Measurements from ENCODE around the gene IFI6. TPM values are rescaled to one million over a fixed set of nuclear protein-coding genes. Genes with fewer than 3 reads are reported as not detected.

Gene IFI6
- total RNA-seq, 2 experiments from 2014 or later: 461 to 1,077 TPM

DNA sequence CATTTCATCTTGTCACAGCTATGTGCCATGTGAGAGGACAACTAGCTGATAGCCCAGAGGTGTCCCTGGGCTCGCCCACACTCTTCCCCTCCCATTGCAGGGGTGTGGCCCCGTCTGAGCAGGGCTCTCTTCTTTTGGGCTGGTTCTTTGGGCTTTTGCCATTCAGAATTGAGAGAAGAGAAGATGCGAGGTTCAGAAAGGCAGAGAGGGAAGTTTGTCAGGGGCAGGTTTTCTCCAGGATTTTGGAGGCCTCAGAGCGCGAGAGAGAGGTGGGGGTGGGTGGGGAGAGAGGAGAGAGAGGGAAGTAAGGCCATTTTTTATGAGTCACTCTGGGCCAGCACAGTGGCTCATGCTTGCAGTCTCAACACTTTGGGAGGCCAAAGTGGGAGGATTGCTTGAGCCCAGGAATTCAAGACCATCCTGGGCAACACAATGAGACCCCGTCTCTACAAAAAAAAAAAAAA, 5.2 kb downstream of the IFI6 start:
- no peaks in the 10 kb centered on the region for H3K27me3 Mint-ChIP-seq

GRCh38 chr1:27666294-27666693, 5.7 kb downstream of the IFI6 start:
- CTCF ChIA-PET: interaction anchor here (1.5 to 13.0 kb wide), 2 partner anchors 51 to 110 kb away, joined by 6 to 536 read pairs; partner anchors contain the start of gene AHDC1
- peaks cover 71% of the 10 kb centered on the region for H3K4me1 Mint-ChIP-seq
- peaks cover 52% of the 10 kb centered on the region for H3K36me3 Mint-ChIP-seq
- ATAC-seq (no peak), DNase-seq (no peak)
- no peak overlapping the region for H3K4me3 Mint-ChIP-seq
- no peaks in the 10 kb centered on the region for H3K27me3 Mint-ChIP-seq
- H3K27ac Mint-ChIP-seq: no peak overlapping the region
- H3K9me3 Mint-ChIP-seq (ENCODE audit: low read depth): no peaks in the 10 kb centered on the region

More for the DNA sequence above, 5.2 kb downstream of the IFI6 start:
- DNase-seq (no peak), ATAC-seq (no peak)
- no peaks in the 10 kb centered on the region for H3K9me3 Mint-ChIP-seq (ENCODE audit: low read depth)
- peaks cover 56% of the 10 kb centered on the region for H3K36me3 Mint-ChIP-seq
- no peak overlapping the region for H3K4me3 Mint-ChIP-seq
- H3K27ac Mint-ChIP-seq: no peak overlapping the region
- CTCF ChIA-PET: interaction anchor here (1.5 to 13.0 kb wide), 2 partner anchors 52 to 110 kb away, joined by 6 to 536 read pairs; partner anchors contain the start of gene AHDC1
- H3K4me1 Mint-ChIP-seq: peaks cover 66% of the 10 kb centered on the region

DNA sequence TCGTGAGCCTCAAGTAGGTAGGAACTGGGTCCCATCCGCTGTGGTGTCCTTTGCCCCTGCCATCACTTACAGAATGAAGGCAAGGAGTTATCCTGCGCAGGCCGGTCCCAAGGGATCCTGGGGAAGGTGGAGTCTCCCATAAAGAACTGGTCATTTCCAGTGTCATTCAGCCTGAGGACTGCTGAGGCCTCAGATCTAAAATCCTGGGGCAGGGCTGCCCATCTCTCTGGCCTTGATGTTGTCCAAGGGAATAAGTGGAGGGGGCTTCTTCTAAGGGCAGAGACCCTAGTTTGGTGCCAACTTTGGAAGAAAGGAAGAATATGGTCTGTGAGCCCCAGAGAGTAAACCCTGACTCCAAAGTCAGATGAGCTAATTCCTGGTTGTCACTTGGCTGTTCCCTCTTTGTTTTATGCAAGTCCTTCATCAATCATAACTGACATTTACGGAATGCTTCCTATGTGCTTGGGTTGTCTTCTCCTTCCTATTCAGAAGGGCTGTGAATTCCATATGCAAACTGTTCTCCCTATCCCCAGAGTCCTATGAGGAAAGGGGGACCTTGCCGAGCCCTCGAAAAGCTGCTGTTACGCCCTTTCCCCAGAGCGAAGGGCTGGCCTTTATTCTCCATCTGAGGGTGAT, 6.9 kb downstream of the IFI6 start:
- DNase-seq (no peak), ATAC-seq (no peak)
- Mint-ChIP-seq H3K27me3 (no peaks in the 10 kb centered on the region), H3K27ac (peak overlapping the region; percentile 44), H3K36me3 (peaks cover 40% of the 10 kb centered on the region), H3K4me3 (no peak overlapping the region), H3K4me1 (peaks cover 73% of the 10 kb centered on the region), H3K9me3 (ENCODE audit: low read depth) (no peaks in the 10 kb centered on the region)
- CTCF ChIA-PET: interaction anchor here (0.7 to 13.0 kb wide), 4 partner anchors 26 to 109 kb away, joined by 3 to 536 read pairs (median 4); partner anchors contain the start of gene AHDC1

- no peaks in the 10 kb centered on the region for H3K27me3 Mint-ChIP-seq
- no peak for DNase-seq
- ATAC-seq: no peak
- CTCF ChIA-PET: interaction anchor here (0.9 to 13.0 kb wide), 4 partner anchors 21 to 148 kb away, joined by 3 to 536 read pairs (median 3); partner anchors contain the start of gene AHDC1
- peaks cover 33% of the 10 kb centered on the region for H3K36me3 Mint-ChIP-seq
- no peaks in the 10 kb centered on the region for H3K9me3 Mint-ChIP-seq (ENCODE audit: low read depth)
- peaks cover 70% of the 10 kb centered on the region for H3K4me1 Mint-ChIP-seq
- H3K27ac Mint-ChIP-seq: peak overlapping the region; percentile 45
- no peak overlapping the region for H3K4me3 Mint-ChIP-seq
Observed at GRCh38 chr1:27664291-27664690, 7.7 kb downstream of the IFI6 start.

DNA sequence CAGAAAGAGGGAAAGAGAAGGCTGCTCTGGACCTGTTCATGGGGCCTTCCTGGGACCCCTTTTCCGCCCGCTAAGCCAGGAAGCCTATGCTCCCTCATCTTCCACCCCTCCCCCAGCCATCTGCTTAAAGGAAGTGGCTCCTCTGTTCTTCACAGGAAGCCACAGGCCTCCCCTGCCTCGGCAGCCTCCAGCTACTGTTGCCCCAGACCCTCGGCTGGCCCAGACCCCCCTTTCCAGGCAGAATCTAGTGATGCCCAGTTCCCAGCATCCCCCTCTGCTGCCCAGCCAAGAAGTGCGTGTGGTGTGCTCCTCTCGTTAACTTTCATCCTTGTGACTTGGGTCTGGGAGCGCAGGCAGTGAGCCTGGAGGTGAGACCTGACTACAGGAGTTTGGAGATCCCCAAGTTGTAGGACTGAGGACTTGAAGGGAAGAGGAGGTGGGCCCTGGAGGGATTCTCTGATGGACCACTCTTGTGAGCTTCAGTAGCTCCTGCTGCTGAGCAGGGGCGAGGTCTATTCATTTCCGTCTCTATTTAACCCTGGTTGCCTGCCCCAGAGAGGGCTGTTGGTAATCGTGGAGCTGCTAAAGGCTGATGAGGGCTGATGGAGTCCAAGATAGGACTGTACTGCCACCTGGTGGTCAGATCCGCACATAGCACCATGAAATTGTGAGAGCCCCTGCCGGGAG, 9.1 kb downstream of the IFI6 start:
- peak overlapping the region; percentile 100 for H3K27ac Mint-ChIP-seq
- ATAC-seq (peak; percentile 80), DNase-seq (peak; percentile 93)
- peaks cover 22% of the 10 kb centered on the region for H3K36me3 Mint-ChIP-seq
- H3K27me3 Mint-ChIP-seq: no peaks in the 10 kb centered on the region
- H3K4me3 Mint-ChIP-seq: peak overlapping the region; percentile 68
- CTCF ChIA-PET: interaction anchor here (0.6 to 13.0 kb wide), 41 partner anchors 9 to 588 kb away, joined by 3 to 536 read pairs (median 5); partner anchors contain the start of genes AHDC1, FAM76A, GPR3 and IFI6
- H3K9me3 Mint-ChIP-seq (ENCODE audit: low read depth): no peaks in the 10 kb centered on the region
- H3K4me1 Mint-ChIP-seq: peaks cover 72% of the 10 kb centered on the region

GRCh38 chr1:27662261-27662660, 9.7 kb downstream of the IFI6 start:
- Mint-ChIP-seq H3K27me3 (no peaks in the 10 kb centered on the region), H3K4me3 (peak overlapping the region; percentile 68), H3K27ac (peak overlapping the region; percentile 100), H3K9me3 (ENCODE audit: low read depth) (no peaks in the 10 kb centered on the region), H3K36me3 (peaks cover 18% of the 10 kb centered on the region), H3K4me1 (peaks cover 68% of the 10 kb centered on the region)
- DNase-seq (no peak), ATAC-seq (no peak)
- CTCF ChIA-PET: interaction anchor here (0.6 to 13.0 kb wide), 32 partner anchors 9 to 587 kb away, joined by 3 to 536 read pairs (median 5); partner anchors contain the start of genes AHDC1, FAM76A, GPR3 and IFI6

DNA sequence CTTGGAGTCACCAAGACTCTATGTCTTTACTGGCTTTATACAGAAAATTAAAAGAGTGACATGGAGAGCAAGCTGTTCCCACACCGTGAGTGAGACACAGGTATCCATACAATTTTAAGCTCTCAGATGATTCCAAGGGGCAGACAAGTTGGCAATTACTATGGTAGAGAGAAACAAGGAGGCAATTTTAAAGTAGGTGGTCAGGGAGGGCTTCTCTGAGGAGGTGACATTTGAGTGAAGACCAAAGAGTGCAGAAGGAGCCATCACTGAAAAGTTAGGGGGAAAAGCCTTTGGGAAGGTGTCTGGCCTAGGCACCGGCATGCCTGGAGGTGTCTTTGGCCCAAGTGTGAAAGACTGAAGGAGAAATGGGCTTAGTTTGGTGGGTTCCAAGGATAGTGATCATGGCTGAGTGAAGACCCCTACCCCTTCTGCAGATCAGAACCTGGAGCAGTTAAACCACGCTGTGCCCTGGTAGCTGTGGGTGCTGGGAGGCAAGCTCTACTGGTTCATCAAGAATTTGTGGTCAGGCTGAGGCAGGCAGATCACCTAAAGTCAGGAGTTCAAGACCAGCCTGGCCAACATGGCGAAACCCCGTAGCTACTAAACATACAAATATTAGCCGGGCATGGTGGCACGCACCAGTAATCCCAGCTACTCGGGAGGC, 10.4 kb downstream of the IFI6 start:
- H3K9me3 Mint-ChIP-seq (ENCODE audit: low read depth): no peaks in the 10 kb centered on the region
- no peaks in the 10 kb centered on the region for H3K27me3 Mint-ChIP-seq
- H3K4me3 Mint-ChIP-seq: no peak overlapping the region
- no peak for DNase-seq
- peak overlapping the region; percentile 100 for H3K27ac Mint-ChIP-seq
- CTCF ChIA-PET: interaction anchor here (0.6 to 13.0 kb wide), 14 partner anchors 8 to 365 kb away, joined by 3 to 536 read pairs (median 10); partner anchors contain the start of genes AHDC1, FAM76A and IFI6
- H3K36me3 Mint-ChIP-seq: peaks cover 13% of the 10 kb centered on the region
- ATAC-seq: no peak
- H3K4me1 Mint-ChIP-seq: peaks cover 65% of the 10 kb centered on the region

- H3K36me3 Mint-ChIP-seq: peaks cover 4% of the 10 kb centered on the region
- DNase-seq: no peak
- peak overlapping the region; percentile 75 for H3K4me3 Mint-ChIP-seq
- H3K27me3 Mint-ChIP-seq: no peaks in the 10 kb centered on the region
- peaks cover 56% of the 10 kb centered on the region for H3K4me1 Mint-ChIP-seq
- H3K27ac Mint-ChIP-seq: peak overlapping the region; percentile 100
- CTCF ChIA-PET: interaction anchor here (0.6 to 13.0 kb wide), 6 partner anchors 9 to 103 kb away, joined by 3 to 536 read pairs (median 6); partner anchors contain the start of genes AHDC1 and IFI6
- no peaks in the 10 kb centered on the region for H3K9me3 Mint-ChIP-seq (ENCODE audit: low read depth)
- no peak for ATAC-seq
Observed at GRCh38 chr1:27660300-27660835, 11.6 kb downstream of the IFI6 start.

GRCh38 chr1:27659497-27660299, 12.3 kb downstream of the IFI6 start:
- peaks cover 51% of the 10 kb centered on the region for H3K4me1 Mint-ChIP-seq
- peak; percentile 95 for DNase-seq
- H3K36me3 Mint-ChIP-seq: no peaks in the 10 kb centered on the region
- peak; percentile 73 for ATAC-seq
- peak overlapping the region; percentile 75 for H3K4me3 Mint-ChIP-seq
- H3K27ac Mint-ChIP-seq: peak overlapping the region; percentile 100
- H3K9me3 Mint-ChIP-seq (ENCODE audit: low read depth): no peaks in the 10 kb centered on the region
- H3K27me3 Mint-ChIP-seq: no peaks in the 10 kb centered on the region
- CTCF ChIA-PET: interaction anchor here (0.8 to 13.0 kb wide), 11 partner anchors 10 to 102 kb away, joined by 3 to 536 read pairs (median 4); partner anchors contain the start of gene AHDC1

DNA sequence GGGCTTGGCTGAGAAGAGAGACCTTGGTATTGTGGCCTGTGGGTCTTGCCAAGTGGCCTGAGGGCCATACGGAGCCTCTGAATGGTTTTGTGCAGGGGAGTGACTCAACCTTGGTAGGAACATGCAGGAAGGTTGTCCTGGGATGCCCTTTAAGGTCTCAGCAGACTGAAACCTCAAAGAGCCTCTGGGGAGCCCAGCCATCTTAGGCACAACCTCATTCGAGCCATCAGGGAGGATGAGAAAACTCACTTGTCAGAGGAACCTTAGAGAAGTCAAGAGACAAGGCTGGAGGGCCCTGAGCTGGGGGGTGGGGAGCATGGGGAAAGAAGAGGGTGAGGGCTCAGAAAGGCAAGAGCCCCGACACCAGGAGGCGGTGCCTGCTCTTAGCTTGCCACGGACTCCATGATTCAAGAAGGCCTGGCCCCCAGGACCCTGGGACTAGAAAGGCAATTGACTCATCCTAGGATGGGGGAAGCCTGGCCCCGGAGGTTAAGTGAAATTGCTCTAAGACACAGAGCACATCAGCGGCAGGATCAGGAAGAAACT, 13.0 kb downstream of the IFI6 start:
- peaks cover 47% of the 10 kb centered on the region for H3K4me1 Mint-ChIP-seq
- H3K9me3 Mint-ChIP-seq (ENCODE audit: low read depth): no peaks in the 10 kb centered on the region
- no peaks in the 10 kb centered on the region for H3K36me3 Mint-ChIP-seq
- ATAC-seq (peak; percentile 7), DNase-seq (peak; percentile 61)
- CTCF ChIA-PET: interaction anchor here (0.8 to 1.5 kb wide), 8 partner anchors 10 to 54 kb away, joined by 3 to 6 read pairs (median 4); no protein-coding TSS in a partner anchor
- H3K27me3 Mint-ChIP-seq: no peaks in the 10 kb centered on the region
- H3K4me3 Mint-ChIP-seq: peak overlapping the region; percentile 75
- H3K27ac Mint-ChIP-seq: peak overlapping the region; percentile 100

DNA sequence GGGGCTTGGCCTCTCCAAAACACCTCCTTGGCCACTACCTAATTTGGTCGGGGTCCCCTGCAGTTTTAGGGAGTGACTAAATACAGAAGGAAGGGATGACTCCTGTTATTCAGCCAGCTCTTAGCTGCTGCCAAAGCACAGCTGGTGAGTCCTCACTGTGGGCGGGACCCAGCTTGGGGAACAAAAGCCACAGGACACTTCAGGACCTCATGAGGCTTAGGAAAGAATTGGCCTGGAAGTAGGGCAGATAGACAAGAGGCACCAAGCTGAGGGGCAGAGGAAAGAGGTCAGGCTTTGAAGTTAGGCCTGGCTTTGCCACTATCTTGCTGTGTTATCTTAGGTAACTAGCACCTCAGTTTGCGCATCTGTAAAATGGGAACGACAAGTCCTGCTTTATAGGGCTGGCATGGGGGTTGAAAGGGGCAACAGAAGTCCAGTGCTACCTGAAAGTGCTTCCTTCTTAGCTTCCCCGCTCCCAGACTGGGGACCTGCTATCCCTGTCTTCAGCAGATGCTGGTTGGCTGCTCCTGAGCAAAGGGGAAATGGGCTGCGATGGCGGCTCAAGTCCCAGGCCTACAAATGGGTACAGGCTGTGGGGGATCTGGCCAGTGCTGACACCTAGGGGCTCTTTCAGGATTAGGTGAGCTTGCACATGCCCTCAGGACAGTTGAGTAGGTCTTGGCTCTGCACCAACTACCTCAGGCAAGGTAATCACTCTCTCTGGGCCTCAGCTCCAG, 15.7 kb downstream of the IFI6 start:
- DNase-seq (no peak), ATAC-seq (no peak)
- CTCF ChIA-PET: interaction anchor here (0.9 to 2.7 kb wide), 9 partner anchors 9 to 355 kb away, joined by 3 to 10 read pairs (median 6); no protein-coding TSS in a partner anchor
- no peak overlapping the region for H3K4me3 Mint-ChIP-seq
- H3K36me3 Mint-ChIP-seq: no peaks in the 10 kb centered on the region
- no peak overlapping the region for H3K27ac Mint-ChIP-seq
- H3K27me3 Mint-ChIP-seq: no peaks in the 10 kb centered on the region
- H3K9me3 Mint-ChIP-seq (ENCODE audit: low read depth): no peaks in the 10 kb centered on the region
- peaks cover 27% of the 10 kb centered on the region for H3K4me1 Mint-ChIP-seq
